Fibroblast of the aortic adventitia (primary cell): ENCODE results near the gene RETN. TPM values are rescaled to one million over a fixed set of nuclear protein-coding genes. Genes with fewer than 3 reads are reported as not detected.

Experiments used
- DNase-seq: peaks from one replicate; pipeline ENCODE4 v3.0.0-alpha.2; 2010; ENCODE audit warnings: low read depth
- H3K4me3 ChIP-seq: 2 replicates; pipeline ENCODE4 v1.5.1; 2011; ENCODE audit warnings: low read depth, mild to moderate bottlenecking, control low read depth, low read length, moderate library complexity
- total RNA-seq: library from RNA; depleted of rRNA; stranded (reverse); fragments of >200 nt; gene quantifications from 2 replicates; pipeline ENCODE4 v1.2.3, GENCODE V29; 2012; ENCODE audit warnings: low replicate concordance
- TF ChIP-seq, protein P1 (sequence below): IDR thresholded peaks from 2 replicates; pipeline ENCODE4 v1.5.1; 2011; ENCODE audit warnings: mild to moderate bottlenecking, low read length, control low read depth, inconsistent platforms; ENCODE audit not compliant: insufficient read depth

RETN gene
- total RNA-seq, 1 donor = not detected

DNA sequence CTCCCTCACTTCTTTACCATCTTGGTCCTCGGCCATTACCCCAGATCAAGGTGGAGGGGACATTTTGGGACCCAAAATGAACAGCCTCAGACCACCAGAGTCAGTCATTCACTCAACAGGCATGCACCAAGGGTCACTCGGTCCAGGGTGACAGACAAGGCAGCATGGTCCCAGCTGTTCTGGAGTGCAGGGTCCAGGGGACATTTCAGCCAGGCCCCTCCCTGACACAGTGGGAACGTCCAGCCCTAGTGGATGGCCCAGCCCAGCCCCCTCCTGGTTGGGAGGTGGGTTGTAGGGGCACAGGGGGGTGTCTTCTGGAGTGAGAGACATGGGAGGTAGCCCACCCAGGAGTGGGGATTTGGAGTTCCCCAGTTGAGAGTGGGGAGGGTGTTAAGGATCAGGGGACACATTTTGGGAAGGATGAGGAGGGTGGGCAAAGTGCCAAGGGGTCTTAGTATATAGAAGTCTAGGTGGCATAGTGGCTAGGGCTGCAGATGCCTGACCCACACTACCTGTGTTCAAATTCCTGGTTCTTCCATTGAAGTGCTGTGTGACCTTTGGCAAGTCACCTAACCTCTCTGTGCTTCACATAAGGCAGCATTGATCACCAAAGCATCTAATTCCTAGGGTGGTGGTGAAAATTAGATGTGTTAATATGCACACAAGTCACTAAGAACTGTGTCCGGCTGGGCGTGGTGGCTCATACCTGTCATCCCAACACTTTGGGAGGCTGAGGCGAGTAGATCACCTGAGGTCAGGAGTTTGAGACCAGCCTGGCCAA is 35.6 kb downstream of the RETN start:
- no peak for DNase-seq
- TF ChIP-seq, protein P1, sequence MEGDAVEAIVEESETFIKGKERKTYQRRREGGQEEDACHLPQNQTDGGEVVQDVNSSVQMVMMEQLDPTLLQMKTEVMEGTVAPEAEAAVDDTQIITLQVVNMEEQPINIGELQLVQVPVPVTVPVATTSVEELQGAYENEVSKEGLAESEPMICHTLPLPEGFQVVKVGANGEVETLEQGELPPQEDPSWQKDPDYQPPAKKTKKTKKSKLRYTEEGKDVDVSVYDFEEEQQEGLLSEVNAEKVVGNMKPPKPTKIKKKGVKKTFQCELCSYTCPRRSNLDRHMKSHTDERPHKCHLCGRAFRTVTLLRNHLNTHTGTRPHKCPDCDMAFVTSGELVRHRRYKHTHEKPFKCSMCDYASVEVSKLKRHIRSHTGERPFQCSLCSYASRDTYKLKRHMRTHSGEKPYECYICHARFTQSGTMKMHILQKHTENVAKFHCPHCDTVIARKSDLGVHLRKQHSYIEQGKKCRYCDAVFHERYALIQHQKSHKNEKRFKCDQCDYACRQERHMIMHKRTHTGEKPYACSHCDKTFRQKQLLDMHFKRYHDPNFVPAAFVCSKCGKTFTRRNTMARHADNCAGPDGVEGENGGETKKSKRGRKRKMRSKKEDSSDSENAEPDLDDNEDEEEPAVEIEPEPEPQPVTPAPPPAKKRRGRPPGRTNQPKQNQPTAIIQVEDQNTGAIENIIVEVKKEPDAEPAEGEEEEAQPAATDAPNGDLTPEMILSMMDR = no peak
- H3K4me3 ChIP-seq = no peak overlapping the region

DNA sequence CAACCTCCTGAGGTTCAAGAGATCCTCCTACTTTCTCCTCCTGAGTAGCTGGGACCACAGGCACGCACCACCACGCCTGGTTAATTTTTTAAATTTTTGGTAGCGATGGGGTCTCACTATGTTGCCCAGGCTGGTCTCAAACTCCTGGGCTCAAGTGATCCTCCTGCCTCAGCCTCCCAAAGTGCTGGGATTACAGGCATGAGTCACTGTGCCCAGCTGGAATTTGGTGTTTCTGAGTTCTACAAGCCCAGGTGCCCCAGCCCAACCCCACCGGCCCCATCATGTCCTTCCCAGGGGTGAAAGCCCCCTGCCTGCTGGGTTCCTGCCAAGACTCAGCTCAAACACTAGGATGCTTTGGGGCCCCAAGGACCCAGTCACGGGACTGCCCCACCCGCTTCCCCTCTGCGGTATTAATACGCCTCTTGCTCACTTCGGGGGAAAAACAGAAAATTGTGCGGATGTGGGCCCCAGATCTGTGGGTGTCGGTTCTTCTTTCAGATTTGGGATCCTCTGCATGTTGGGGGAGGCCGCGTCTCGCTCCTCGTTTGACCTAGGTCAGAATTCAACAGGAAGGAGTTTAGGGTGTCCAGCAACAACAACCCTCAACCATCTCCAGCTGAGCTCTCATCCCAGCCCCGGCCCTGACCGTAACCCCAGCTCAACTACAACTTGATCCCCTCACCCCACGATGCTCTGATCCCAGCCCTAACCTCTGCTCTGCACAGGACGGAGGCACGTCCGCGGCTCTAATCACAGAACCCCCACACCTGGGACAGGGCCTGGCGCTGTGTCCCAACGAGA is 36.7 kb downstream of the RETN start:
- H3K4me3 ChIP-seq = no peak overlapping the region
- DNase-seq = no peak
- TF ChIP-seq, protein P1 = no peak

- TF ChIP-seq, protein P1 = no peak
- H3K4me3 ChIP-seq = no peak overlapping the region
- no peak for DNase-seq
Measured at GRCh38 chr19:7706188-7706954, 37.5 kb downstream of the RETN start.

DNA sequence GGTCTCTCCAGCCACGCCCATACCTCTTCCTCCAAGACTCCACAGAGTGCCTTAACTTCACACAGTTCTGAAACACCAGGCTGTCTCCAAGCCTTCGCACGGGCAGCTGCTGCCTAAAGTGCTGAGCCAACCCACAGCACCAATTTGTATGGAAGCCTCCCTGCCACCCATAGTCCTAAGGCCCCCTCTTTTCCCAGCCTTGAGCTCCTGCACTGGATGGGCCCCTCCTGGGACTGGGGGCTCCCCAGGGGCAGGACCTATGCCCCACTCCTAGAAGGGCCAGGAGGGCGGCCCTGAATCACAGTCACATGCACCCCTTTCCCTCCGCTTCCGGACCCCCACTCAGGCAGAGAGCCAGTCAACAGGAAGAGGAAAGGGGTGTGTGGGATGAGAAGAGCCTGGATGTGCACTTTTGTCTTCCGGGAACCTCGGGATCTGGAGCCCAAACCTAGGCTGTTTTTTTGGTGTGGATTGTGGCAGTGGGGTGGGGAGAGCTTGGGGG is 38.2 kb downstream of the RETN start:
- DNase-seq = no peak
- no peak overlapping the region for H3K4me3 ChIP-seq
- TF ChIP-seq, protein P1 = no peak

GRCh38 chr19:7709932-7710460 is 41.1 kb downstream of the RETN start:
- TF ChIP-seq, protein P1 = no peak
- no peak for DNase-seq
- H3K4me3 ChIP-seq = no peak overlapping the region

GRCh38 chr19:7710616-7711015 is 41.8 kb downstream of the RETN start:
- TF ChIP-seq, protein P1 = no peak
- no peak overlapping the region for H3K4me3 ChIP-seq
- no peak for DNase-seq
